ENCODE data around the gene SCAMP4. TPM values are rescaled to one million over a fixed set of nuclear protein-coding genes. Genes with fewer than 3 reads are reported as not detected.

Gene SCAMP4
- total RNA-seq, 1 donor from 2014 or later: 71.8 TPM

DNA sequence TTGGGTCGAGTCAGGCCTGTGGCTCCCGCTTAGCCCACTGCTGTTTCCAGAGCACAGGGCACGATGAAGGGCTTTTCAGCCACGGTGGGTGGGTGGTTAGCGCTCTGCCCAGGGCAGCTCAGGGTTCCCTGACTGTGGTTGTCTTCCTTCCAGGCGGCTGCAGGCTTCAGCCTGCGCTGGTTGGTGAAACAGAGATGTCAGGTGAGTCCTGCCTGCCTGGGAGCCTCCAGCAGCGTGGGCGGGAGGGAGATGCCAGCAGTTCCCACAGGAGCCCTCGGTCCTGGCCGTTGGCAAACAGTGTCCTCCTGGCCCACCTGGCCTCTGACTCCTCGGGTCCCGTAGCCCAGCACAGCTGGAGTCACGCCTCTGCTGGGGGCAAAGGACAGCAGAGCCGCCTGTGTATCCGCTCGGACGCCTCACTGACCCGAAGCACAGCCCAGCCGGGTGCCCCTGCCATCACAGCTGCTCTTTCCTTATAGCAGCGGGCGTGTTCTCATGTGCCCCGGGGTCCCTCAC, 9.7 kb downstream of the SCAMP4 start:
- peaks cover 5% of the 10 kb centered on the region for H3K27me3 Mint-ChIP-seq (ENCODE audit: unreplicated experiment)
- no peak overlapping the region for H3K27ac Mint-ChIP-seq (ENCODE audit: unreplicated experiment)
- DNase-seq (ENCODE audit: low spot score): no peak
- peaks cover 4% of the 10 kb centered on the region for H3K4me1 Mint-ChIP-seq (ENCODE audit: unreplicated experiment)
- no peaks in the 10 kb centered on the region for H3K9me3 Mint-ChIP-seq (ENCODE audit: unreplicated experiment)
- peaks cover 3% of the 10 kb centered on the region for H3K36me3 Mint-ChIP-seq (ENCODE audit: low read depth, unreplicated experiment)
- H3K4me3 Mint-ChIP-seq (ENCODE audit: unreplicated experiment): no peak overlapping the region
- TF ChIP-seq, protein P1, sequence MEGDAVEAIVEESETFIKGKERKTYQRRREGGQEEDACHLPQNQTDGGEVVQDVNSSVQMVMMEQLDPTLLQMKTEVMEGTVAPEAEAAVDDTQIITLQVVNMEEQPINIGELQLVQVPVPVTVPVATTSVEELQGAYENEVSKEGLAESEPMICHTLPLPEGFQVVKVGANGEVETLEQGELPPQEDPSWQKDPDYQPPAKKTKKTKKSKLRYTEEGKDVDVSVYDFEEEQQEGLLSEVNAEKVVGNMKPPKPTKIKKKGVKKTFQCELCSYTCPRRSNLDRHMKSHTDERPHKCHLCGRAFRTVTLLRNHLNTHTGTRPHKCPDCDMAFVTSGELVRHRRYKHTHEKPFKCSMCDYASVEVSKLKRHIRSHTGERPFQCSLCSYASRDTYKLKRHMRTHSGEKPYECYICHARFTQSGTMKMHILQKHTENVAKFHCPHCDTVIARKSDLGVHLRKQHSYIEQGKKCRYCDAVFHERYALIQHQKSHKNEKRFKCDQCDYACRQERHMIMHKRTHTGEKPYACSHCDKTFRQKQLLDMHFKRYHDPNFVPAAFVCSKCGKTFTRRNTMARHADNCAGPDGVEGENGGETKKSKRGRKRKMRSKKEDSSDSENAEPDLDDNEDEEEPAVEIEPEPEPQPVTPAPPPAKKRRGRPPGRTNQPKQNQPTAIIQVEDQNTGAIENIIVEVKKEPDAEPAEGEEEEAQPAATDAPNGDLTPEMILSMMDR (IDR thresholded peaks at IDR 0.05; ENCODE audit: unreplicated experiment): no peak

DNA sequence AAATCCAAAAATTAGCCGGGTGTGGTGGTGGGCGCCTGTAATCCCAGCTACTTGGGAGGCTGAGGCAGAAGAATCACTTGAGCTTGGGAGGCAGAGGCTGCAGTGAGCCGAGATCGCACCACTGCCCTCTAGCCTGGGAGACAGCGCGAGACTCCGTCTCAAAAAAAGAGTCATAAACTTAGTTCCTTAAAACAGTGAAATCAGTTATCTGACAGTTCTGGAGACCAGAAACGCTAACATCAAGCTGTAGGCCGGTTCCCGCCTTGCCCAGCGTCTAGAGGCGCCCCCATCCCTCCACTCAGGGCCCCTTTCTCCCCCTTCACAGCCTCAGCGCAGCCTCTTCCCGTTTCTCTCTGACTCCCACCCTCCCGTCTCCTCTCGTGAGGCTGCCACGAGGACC, 11.9 kb downstream of the SCAMP4 start:
- Mint-ChIP-seq H3K9me3 (ENCODE audit: unreplicated experiment) (no peaks in the 10 kb centered on the region), H3K4me1 (ENCODE audit: unreplicated experiment) (no peaks in the 10 kb centered on the region), H3K36me3 (ENCODE audit: low read depth, unreplicated experiment) (peaks cover 8% of the 10 kb centered on the region), H3K27ac (ENCODE audit: unreplicated experiment) (no peak overlapping the region), H3K27me3 (ENCODE audit: unreplicated experiment) (peaks cover 5% of the 10 kb centered on the region), H3K4me3 (ENCODE audit: unreplicated experiment) (no peak overlapping the region)
- TF ChIP-seq, protein P1 (IDR thresholded peaks at IDR 0.05; ENCODE audit: unreplicated experiment): no peak
- no peak for DNase-seq (ENCODE audit: low spot score)

DNA sequence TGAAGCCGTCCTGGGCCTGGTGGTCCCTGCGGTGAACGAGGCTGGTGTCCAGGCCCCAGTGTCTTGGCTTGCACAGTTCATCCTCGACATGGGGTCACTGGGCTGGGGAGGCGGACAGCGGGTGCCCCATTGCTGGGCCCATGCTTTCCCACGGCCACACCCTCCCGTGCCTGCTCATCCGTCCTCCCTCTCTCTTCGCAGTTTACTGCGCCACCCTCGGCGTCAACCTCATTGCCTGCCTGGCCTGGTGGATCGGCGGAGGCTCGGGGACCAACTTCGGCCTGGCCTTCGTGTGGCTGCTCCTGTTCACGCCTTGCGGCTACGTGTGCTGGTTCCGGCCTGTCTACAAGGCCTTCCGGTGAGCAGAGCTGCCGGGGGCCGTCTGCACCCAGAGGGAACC, 12.7 kb downstream of the SCAMP4 start:
- H3K27me3 Mint-ChIP-seq (ENCODE audit: unreplicated experiment): peaks cover 5% of the 10 kb centered on the region
- no peaks in the 10 kb centered on the region for H3K9me3 Mint-ChIP-seq (ENCODE audit: unreplicated experiment)
- no peak overlapping the region for H3K4me3 Mint-ChIP-seq (ENCODE audit: unreplicated experiment)
- TF ChIP-seq, protein P1 (IDR thresholded peaks at IDR 0.05; ENCODE audit: unreplicated experiment): no peak
- H3K36me3 Mint-ChIP-seq (ENCODE audit: low read depth, unreplicated experiment): peaks cover 8% of the 10 kb centered on the region
- DNase-seq (ENCODE audit: low spot score): no peak
- H3K27ac Mint-ChIP-seq (ENCODE audit: unreplicated experiment): no peak overlapping the region
- no peaks in the 10 kb centered on the region for H3K4me1 Mint-ChIP-seq (ENCODE audit: unreplicated experiment)

DNA sequence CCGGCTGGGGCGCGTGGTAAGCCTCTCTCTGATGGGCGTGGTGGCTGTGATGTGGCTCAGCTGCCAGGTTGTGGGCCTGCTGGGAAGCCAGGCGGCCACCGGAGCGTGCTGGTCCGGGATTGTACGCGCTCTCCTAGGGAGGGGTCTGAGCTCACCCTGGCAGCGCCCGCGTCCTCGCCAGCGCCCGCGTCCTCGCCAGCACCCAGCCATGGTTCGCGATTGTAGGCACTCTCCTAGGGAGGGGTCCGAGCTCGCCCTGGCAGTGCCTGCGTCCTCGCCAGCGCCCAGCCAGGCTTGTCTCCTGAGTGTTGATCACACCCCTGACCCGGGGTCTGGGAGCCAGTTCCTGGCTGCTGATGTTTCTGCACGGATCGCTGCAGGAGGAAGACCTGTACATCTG, 13.8 kb downstream of the SCAMP4 start:
- Mint-ChIP-seq H3K9me3 (ENCODE audit: unreplicated experiment) (no peaks in the 10 kb centered on the region), H3K27ac (ENCODE audit: unreplicated experiment) (no peak overlapping the region), H3K4me3 (ENCODE audit: unreplicated experiment) (no peak overlapping the region), H3K27me3 (ENCODE audit: unreplicated experiment) (peaks cover 5% of the 10 kb centered on the region), H3K36me3 (ENCODE audit: low read depth, unreplicated experiment) (peaks cover 8% of the 10 kb centered on the region), H3K4me1 (ENCODE audit: unreplicated experiment) (no peaks in the 10 kb centered on the region)
- DNase-seq (ENCODE audit: low spot score): no peak
- TF ChIP-seq, protein P1 (IDR thresholded peaks at IDR 0.05; ENCODE audit: unreplicated experiment): no peak

DNA sequence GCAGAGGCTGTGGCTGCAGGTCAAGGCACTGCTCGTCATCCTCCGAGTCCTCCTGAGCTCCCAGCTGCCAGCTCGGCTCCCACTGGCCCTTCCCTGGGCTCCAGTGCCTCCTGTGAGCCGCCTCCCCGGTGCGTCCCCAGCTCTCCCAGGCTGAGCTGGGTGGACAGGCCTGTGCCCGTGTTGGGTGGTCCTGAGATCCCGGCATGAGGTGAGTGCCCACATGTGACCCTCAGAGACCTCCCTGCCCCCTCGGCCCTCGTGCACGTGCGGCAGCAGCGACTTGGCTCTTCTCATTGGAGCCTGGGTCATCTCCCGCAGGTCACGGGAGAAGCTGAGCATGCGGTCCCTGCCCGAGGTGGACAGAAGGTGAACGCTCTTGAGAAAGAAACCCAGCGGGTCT, 15.4 kb downstream of the SCAMP4 start:
- TF ChIP-seq, protein P1 (IDR thresholded peaks at IDR 0.05; ENCODE audit: unreplicated experiment): no peak
- peaks cover 1% of the 10 kb centered on the region for H3K27me3 Mint-ChIP-seq (ENCODE audit: unreplicated experiment)
- no peaks in the 10 kb centered on the region for H3K4me1 Mint-ChIP-seq (ENCODE audit: unreplicated experiment)
- no peaks in the 10 kb centered on the region for H3K9me3 Mint-ChIP-seq (ENCODE audit: unreplicated experiment)
- DNase-seq (ENCODE audit: low spot score): no peak
- no peak overlapping the region for H3K27ac Mint-ChIP-seq (ENCODE audit: unreplicated experiment)
- H3K36me3 Mint-ChIP-seq (ENCODE audit: low read depth, unreplicated experiment): peaks cover 11% of the 10 kb centered on the region
- no peak overlapping the region for H3K4me3 Mint-ChIP-seq (ENCODE audit: unreplicated experiment)
